HG03469 (cell line): ENCODE measurements around the gene LYRM4.

Experiments
- ATAC-seq: cut with Tn5 transposase; IDR thresholded peaks from one replicate; pipeline ENCODE4 v1.9.1; 2021; ENCODE audit warnings: mild to moderate bottlenecking, moderate library complexity, moderate number of reproducible peaks; ENCODE audit not compliant: unreplicated experiment

LYRM4 gene

GRCh38 chr6:5150551-5151075 lies 110.1 kb downstream of the LYRM4 start:
- ATAC-seq = no peak

GRCh38 chr6:5149891-5150290 lies 110.9 kb downstream of the LYRM4 start:
- no peak for ATAC-seq

GRCh38 chr6:5149159-5149704 lies 111.5 kb downstream of the LYRM4 start:
- ATAC-seq = no peak

- ATAC-seq = no peak
Measured at GRCh38 chr6:5146398-5146797, 114.4 kb downstream of the LYRM4 start.

- no peak for ATAC-seq
Measured at GRCh38 chr6:5143634-5144311, 117.0 kb downstream of the LYRM4 start.

GRCh38 chr6:5142915-5143314 lies 117.8 kb downstream of the LYRM4 start:
- no peak for ATAC-seq

GRCh38 chr6:5142131-5142530 lies 118.6 kb downstream of the LYRM4 start:
- no peak for ATAC-seq

GRCh38 chr6:5141046-5141445 lies 119.7 kb downstream of the LYRM4 start:
- ATAC-seq = no peak

- no peak for ATAC-seq
Measured at GRCh38 chr6:5139828-5140771, 120.7 kb downstream of the LYRM4 start.

GRCh38 chr6:5138995-5139827 lies 121.5 kb downstream of the LYRM4 start:
- no peak for ATAC-seq

GRCh38 chr6:5136851-5137250 lies 123.9 kb downstream of the LYRM4 start:
- ATAC-seq = no peak

GRCh38 chr6:5135788-5136376 lies 124.9 kb downstream of the LYRM4 start:
- ATAC-seq = no peak

GRCh38 chr6:5133943-5134342 lies 126.8 kb downstream of the LYRM4 start:
- no peak for ATAC-seq

- peak; percentile 82 for ATAC-seq
Measured at GRCh38 chr6:5132731-5133130, 128.0 kb downstream of the LYRM4 start.

- ATAC-seq = no peak
Measured at GRCh38 chr6:5130135-5130866, 130.4 kb downstream of the LYRM4 start.

GRCh38 chr6:5128351-5128750 lies 132.4 kb downstream of the LYRM4 start:
- no peak for ATAC-seq

GRCh38 chr6:5127106-5127687 lies 133.6 kb downstream of the LYRM4 start:
- ATAC-seq = no peak

GRCh38 chr6:5126214-5126613 lies 134.5 kb downstream of the LYRM4 start:
- ATAC-seq = no peak
